K562 (cell line): Measurements from ENCODE around the gene MRPL33. TPM values are rescaled to one million over a fixed set of nuclear protein-coding genes. Genes with fewer than 3 reads are reported as not detected.

Experiments used
- CHD1 ChIP-seq: fragments of 200-600 bp; sonication (generic); IDR thresholded peaks from one replicate; pipeline ENCODE4 v1.6.1; 2012; ENCODE audit warnings: mild to moderate bottlenecking, moderate library complexity, low read length, inconsistent platforms
- CTBP1 ChIP-seq: fragments of 450-650 bp; IDR thresholded peaks from 2 replicates; pipeline ENCODE4 v1.6.1; 2016; ENCODE audit warnings: borderline replicate concordance
- EHMT2 ChIP-seq: fragments of 450-650 bp; IDR thresholded peaks from 2 replicates; pipeline ENCODE4 v1.6.1; 2018; ENCODE audit warnings: antibody characterized with exemption
- EP300 ChIP-seq: IDR thresholded peaks from 2 replicates; pipeline ENCODE4 v1.6.1; 2012; ENCODE audit warnings: low read length, improper control_type of control experiment
- ESRRA ChIP-seq: fragments of 450-650 bp; IDR thresholded peaks from 2 replicates; pipeline ENCODE4 v1.6.1; 2014; ENCODE audit warnings: low read depth, mild to moderate bottlenecking, moderate library complexity, borderline replicate concordance
- EWSR1 ChIP-seq: fragments of 450-650 bp; IDR thresholded peaks from 2 replicates; pipeline ENCODE4 v1.6.1; 2018; ENCODE audit warnings: borderline replicate concordance, mild to moderate bottlenecking, low read depth, moderate library complexity; ENCODE audit not compliant: partially characterized antibody
- NR2F6 ChIP-seq: fragments of 450-650 bp; formaldehyde crosslinking; IDR thresholded peaks from 2 replicates; pipeline ENCODE4 v1.4.0; 2020; ENCODE audit warnings: mild to moderate bottlenecking
- NR4A1 ChIP-seq, 2 experiments: fragments of 250-450 bp in 1 of 2; fragments of 450-650 bp in 1 of 2; sonication (Bioruptor Pico) in 1 of 2; IDR thresholded peaks; 2 replicates each; pipeline versions ENCODE4 v1.4.0 to v1.6.1; 2016 to 2020; ENCODE audit warnings: mild to moderate bottlenecking in 2 of 2, missing compliant biosample characterization in 1 of 2, missing genetic modification characterization in 1 of 2, moderate library complexity in 1 of 2
- PRMT5 ChIP-seq: sonication (generic); formaldehyde crosslinking; IDR thresholded peaks from 2 replicates; pipeline ENCODE4 v1.5.0; 2020; ENCODE audit warnings: missing genetic modification reagents
- PYGO2 ChIP-seq: fragments of 450-650 bp; IDR thresholded peaks from 2 replicates; pipeline ENCODE4 v1.6.1; 2016; ENCODE audit warnings: mild to moderate bottlenecking, missing genetic modification characterization, moderate library complexity, missing compliant biosample characterization
- ZNF431 ChIP-seq: sonication (generic); formaldehyde crosslinking; IDR thresholded peaks from 2 replicates; pipeline ENCODE4 v1.8.0; 2022; ENCODE audit warnings: mild to moderate bottlenecking, missing genetic modification reagents
- ZNF764 ChIP-seq: fragments of 250-450 bp; sonication (Bioruptor Pico); IDR thresholded peaks from 2 replicates; pipeline ENCODE4 v1.4.0; 2020; ENCODE audit warnings: low read depth, mild to moderate bottlenecking, moderate library complexity
- polyA plus RNA-seq, 8 experiments: library from polyadenylated mRNA; depleted of rRNA in 4 of 8; stranded (reverse) in 5 of 8; unstranded in 3 of 8; fragments of >200 nt; fragmentation: Nextera tagmentation in 2 of 8; fragmentation: Illumina TruSeq in 1 of 8; extraction: Ambion mirVana in 2 of 8; extraction: Trizol in 1 of 8; gene quantifications; 2 replicates each; pipeline versions ENCODE4 v1.2.1 to v1.2.3, GENCODE V29; 2011 to 2014; ENCODE audit warnings: inconsistent platforms in 1 of 8, missing spikeins in 1 of 8
- total RNA-seq, 7 experiments: library from RNA; depleted of rRNA in 6 of 7; stranded (reverse); fragments of >200 nt in 6 of 7; fragmentation: Illumina TruSeq in 2 of 7; extraction: Trizol in 2 of 7; gene quantifications; 2 replicates each; pipeline versions ENCODE4 v1.2.1 to v1.2.3, GENCODE V29; 2011 to 2021; ENCODE audit warnings: low replicate concordance in 1 of 7
- TF ChIP-seq, protein P1 (sequence below): IDR thresholded peaks from 2 replicates; pipeline ENCODE4 v1.6.1; 2012; ENCODE audit warnings: low read depth, low read length, improper control_type of control experiment, borderline replicate concordance
- TF ChIP-seq, protein P2 (sequence below): fragments of 200-800 bp; sonication (Bioruptor generic); IDR thresholded peaks from 2 replicates; pipeline ENCODE4 v1.6.1; 2017; ENCODE audit warnings: missing genetic modification characterization, missing compliant biosample characterization
- TF ChIP-seq, protein P3 (sequence below): sonication (generic); formaldehyde crosslinking; IDR thresholded peaks from 2 replicates; pipeline ENCODE4 v1.8.0; 2022; ENCODE audit warnings: missing genetic modification reagents, mild to moderate bottlenecking, moderate library complexity, borderline replicate concordance
- TF ChIP-seq, protein P4 (sequence below): fragments of 450-650 bp; IDR thresholded peaks from 2 replicates; pipeline ENCODE4 v1.6.1; 2018; ENCODE audit not compliant: partially characterized antibody
- TF ChIP-seq, protein P5 (sequence below): IDR thresholded peaks from 2 replicates; pipeline ENCODE4 v1.6.1; 2011; ENCODE audit not compliant: insufficient read length; ENCODE audit errors: extremely low read depth

The MRPL33 gene
- total and polyA plus RNA-seq, 9 of the 15 experiments (the other 6 are each of a cell fraction or from before 2014, with no cell fraction given), result 68.3 to 338 (median 226) TPM

DNA sequence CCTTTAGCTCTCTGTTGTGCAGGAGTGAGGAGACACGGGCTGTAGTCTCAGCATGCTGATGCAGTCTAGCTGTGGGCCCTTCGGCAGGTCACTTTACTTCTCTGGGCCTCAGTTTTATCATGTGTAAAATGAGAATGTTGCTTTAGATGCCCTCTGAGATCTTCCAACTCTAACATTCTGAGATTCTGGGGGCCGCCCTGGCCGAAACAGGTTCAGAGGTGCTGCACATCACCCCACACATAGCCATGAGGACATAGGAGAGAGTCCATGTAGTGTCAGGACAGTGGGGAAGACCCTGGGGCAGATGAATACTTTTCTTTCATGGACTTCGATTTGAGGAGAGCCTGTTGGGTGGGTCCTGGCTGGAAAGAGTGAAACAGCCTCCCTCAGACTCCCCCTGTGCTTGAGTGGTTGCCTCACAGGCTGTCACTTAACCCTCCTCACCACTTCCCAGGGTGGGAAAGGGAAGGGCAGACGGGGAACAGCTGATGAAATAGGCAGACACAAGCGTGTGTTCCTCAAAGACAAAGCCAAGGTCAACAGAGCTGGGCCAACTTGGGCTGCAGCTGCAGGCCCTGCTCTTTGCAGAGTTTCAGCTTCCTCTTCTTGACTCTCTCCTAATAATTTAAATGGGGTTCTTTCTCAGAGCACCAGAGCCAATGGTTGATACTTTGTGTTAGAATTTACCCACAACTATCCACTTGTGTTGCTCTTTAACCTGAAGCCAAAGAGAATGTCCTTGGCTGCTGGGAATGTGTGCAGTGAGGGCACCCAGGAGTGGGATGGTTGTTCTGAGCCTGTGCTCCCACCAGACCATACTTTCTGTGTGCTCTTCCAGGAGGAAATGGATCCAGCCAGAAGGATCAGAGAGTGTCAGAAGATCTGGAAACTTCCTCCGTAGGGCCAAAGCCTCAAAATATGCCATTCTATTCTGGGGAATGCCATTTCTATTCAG is 14.7 kb upstream of the MRPL33 start (continued):
- TF ChIP-seq EWSR1 (no peak), ZNF764 (CRISPR knock-in tag) (no peak), CHD1 (no peak), CTBP1 (peak; percentile 60; the same call in 1 of the 2 replicates), ESRRA (peak; percentile 100), NR4A1 (CRISPR knock-in tag; IDR thresholded peaks at IDR 0.05) (no peak), NR4A1 (tag; IDR thresholded peaks at IDR 0.05) (0 out of 2 replicates have a peak, but pooled peaks have one; percentile 48), NR2F6 (CRISPR knock-in tag) (no peak), ZNF431 (CRISPR knock-in tag) (no peak), EHMT2 (no peak), PRMT5 (CRISPR knock-in tag) (no peak), EP300 (peak; percentile 64; the same call in 1 of the 2 replicates), PYGO2 (tag) (no peak)
- TF ChIP-seq, protein P1, sequence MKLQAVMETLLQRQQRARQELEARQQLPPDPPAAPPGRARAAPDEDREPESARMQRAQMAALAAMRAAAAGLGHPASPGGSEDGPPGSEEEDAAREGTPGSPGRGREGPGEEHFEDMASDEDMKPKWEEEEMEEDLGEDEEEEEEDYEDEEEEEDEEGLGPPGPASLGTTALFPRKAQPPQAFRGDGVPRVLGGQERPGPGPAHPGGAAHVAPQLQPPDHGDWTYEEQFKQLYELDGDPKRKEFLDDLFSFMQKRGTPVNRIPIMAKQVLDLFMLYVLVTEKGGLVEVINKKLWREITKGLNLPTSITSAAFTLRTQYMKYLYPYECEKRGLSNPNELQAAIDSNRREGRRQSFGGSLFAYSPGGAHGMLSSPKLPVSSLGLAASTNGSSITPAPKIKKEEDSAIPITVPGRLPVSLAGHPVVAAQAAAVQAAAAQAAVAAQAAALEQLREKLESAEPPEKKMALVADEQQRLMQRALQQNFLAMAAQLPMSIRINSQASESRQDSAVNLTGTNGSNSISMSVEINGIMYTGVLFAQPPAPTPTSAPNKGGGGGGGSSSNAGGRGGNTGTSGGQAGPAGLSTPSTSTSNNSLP, result no peak
- TF ChIP-seq, protein P2, sequence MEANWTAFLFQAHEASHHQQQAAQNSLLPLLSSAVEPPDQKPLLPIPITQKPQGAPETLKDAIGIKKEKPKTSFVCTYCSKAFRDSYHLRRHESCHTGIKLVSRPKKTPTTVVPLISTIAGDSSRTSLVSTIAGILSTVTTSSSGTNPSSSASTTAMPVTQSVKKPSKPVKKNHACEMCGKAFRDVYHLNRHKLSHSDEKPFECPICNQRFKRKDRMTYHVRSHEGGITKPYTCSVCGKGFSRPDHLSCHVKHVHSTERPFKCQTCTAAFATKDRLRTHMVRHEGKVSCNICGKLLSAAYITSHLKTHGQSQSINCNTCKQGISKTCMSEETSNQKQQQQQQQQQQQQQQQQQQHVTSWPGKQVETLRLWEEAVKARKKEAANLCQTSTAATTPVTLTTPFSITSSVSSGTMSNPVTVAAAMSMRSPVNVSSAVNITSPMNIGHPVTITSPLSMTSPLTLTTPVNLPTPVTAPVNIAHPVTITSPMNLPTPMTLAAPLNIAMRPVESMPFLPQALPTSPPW (CRISPR knock-in tag), result no peak
- TF ChIP-seq, protein P3, sequence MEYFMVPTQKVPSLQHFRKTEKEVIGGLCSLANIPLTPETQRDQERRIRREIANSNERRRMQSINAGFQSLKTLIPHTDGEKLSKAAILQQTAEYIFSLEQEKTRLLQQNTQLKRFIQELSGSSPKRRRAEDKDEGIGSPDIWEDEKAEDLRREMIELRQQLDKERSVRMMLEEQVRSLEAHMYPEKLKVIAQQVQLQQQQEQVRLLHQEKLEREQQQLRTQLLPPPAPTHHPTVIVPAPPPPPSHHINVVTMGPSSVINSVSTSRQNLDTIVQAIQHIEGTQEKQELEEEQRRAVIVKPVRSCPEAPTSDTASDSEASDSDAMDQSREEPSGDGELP, result peak; percentile 53; the same call in 1 of the 2 replicates
- TF ChIP-seq, protein P4, sequence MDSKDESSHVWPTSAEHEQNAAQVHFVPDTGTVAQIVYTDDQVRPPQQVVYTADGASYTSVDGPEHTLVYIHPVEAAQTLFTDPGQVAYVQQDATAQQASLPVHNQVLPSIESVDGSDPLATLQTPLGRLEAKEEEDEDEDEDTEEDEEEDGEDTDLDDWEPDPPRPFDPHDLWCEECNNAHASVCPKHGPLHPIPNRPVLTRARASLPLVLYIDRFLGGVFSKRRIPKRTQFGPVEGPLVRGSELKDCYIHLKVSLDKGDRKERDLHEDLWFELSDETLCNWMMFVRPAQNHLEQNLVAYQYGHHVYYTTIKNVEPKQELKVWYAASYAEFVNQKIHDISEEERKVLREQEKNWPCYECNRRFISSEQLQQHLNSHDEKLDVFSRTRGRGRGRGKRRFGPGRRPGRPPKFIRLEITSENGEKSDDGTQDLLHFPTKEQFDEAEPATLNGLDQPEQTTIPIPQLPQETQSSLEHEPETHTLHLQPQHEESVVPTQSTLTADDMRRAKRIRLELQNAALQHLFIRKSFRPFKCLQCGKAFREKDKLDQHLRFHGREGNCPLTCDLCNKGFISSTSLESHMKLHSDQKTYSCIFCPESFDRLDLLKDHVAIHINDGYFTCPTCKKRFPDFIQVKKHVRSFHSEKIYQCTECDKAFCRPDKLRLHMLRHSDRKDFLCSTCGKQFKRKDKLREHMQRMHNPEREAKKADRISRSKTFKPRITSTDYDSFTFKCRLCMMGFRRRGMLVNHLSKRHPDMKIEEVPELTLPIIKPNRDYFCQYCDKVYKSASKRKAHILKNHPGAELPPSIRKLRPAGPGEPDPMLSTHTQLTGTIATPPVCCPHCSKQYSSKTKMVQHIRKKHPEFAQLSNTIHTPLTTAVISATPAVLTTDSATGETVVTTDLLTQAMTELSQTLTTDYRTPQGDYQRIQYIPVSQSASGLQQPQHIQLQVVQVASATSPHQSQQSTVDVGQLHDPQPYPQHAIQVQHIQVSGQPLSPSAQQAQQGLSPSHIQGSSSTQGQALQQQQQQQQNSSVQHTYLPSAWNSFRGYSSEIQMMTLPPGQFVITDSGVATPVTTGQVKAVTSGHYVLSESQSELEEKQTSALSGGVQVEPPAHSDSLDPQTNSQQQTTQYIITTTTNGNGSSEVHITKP, result peak; percentile 65
- TF ChIP-seq, protein P5, sequence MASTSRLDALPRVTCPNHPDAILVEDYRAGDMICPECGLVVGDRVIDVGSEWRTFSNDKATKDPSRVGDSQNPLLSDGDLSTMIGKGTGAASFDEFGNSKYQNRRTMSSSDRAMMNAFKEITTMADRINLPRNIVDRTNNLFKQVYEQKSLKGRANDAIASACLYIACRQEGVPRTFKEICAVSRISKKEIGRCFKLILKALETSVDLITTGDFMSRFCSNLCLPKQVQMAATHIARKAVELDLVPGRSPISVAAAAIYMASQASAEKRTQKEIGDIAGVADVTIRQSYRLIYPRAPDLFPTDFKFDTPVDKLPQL, result no peak
